Heart left ventricle (tissue), 13 donors: ENCODE measurements around the gene PCSK5.

Experiments used
- POLR2A ChIP-seq, 2 donors: fragments of 450-650 bp; IDR thresholded peaks; one replicate each; pipeline ENCODE4 v1.6.1; 2017; ENCODE audit warnings: antibody characterized with exemption in 2 of 2, mild to moderate bottlenecking in 2 of 2, moderate library complexity in 2 of 2
- TF ChIP-seq, protein P1 (sequence below), 12 donors: fragments of 200-600 bp; sonication (generic) in 4 of 12; IDR thresholded peaks; one replicate each; pipeline versions ENCODE4 v1.5.0 to v1.8.0; 2018 to 2022; ENCODE audit warnings: antibody characterized with exemption in 12 of 12, mild to moderate bottlenecking in 5 of 12
- donor health status: ischemic (EF 13 %, LVEDD 7.1; RV severe dilation, severe dysfunction).
- donor health status: DM: no; HTN: yes; CAD: no.
- donor health status: DM: no; HTN: no; CAD: no.
- donor health status: ischemic (EF 25% LVEDD 6.9; RV normal size, moderate dysfunction).
- donor health status: ischemic (EF 25% LVEDD 5.7; RV mildly dilated, moderate dysfunction).
- donor health status: ischemic (EF 35%, LVEDD 5.7; RV mildly dilated, moderate dysfunction).
- donor health status: nonischemic (EF 11% LVEDD 7.7; RV severe dilation, severe dysfunction).
- donor health status: DM: yes; HTN: yes; CAD: no.
- donor health status: PGD.
- donor health status: ischemic (EF 29% LVEDD 5.4; RV normal size, mild dysfunction).
- donor health status: nonischemic (EF 23%, LVEDD 6.1; RV moderate dilation, normal function).

DNA sequence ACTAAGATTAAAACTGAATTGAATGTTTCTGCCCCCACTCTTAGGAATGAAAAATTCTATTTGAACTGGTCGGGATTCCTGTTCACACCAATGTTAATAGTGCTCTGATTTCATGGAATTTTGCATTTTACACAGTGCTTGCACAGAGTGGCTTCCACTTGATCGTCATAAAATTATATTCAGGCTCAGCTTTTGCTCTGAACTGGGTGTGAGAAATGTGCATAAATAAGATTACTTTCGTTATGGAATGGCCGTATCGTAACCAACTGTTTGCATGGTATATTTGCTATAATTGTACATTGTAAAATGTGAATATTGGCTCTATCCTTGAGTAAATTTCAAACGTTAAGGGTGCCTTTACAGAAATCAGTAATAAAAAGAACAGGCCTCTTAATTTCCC, 262.9 kb downstream of the PCSK5 start:
- TF ChIP-seq, protein P1, sequence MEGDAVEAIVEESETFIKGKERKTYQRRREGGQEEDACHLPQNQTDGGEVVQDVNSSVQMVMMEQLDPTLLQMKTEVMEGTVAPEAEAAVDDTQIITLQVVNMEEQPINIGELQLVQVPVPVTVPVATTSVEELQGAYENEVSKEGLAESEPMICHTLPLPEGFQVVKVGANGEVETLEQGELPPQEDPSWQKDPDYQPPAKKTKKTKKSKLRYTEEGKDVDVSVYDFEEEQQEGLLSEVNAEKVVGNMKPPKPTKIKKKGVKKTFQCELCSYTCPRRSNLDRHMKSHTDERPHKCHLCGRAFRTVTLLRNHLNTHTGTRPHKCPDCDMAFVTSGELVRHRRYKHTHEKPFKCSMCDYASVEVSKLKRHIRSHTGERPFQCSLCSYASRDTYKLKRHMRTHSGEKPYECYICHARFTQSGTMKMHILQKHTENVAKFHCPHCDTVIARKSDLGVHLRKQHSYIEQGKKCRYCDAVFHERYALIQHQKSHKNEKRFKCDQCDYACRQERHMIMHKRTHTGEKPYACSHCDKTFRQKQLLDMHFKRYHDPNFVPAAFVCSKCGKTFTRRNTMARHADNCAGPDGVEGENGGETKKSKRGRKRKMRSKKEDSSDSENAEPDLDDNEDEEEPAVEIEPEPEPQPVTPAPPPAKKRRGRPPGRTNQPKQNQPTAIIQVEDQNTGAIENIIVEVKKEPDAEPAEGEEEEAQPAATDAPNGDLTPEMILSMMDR (IDR thresholded peaks at IDR 0.05): no peak
- TF ChIP-seq POLR2A (IDR thresholded peaks at IDR 0.05): no peak
